Stimulated activated CD8-positive, alpha-beta memory T cell treated with anti-CD3 and anti-CD28 coated beads, Interleukin-7, amount 100 ng/mL, for 4 hours (primary cell): Measurements from ENCODE around the gene PM20D2.
"Not testable (repeated sequence)": the region's sequence is repeated elsewhere in the genome, so short reads cannot be mapped to it uniquely, and the experiment has no call there.

ENCODE experiments used
- DNase-seq, 2 donors: peaks; one replicate each; pipeline ENCODE4 v3.0.0-alpha.2; 2020; ENCODE audit warnings: low read depth in 2 of 2

The PM20D2 gene

GRCh38 chr6:89145956-89146717 is at the start of gene PM20D2:
Gene PM20D2, plus strand, starts transcription at chr6:89146055. Its CDS starts 90 bp downstream, at chr6:89146145.
- DNase-seq, result peak; percentile 26 to 68

GRCh38 chr6:89098461-89098860 is 47.4 kb upstream of the PM20D2 start:
- DNase-seq, result no peak

GRCh38 chr6:89100114-89100513 is 45.7 kb upstream of the PM20D2 start:
- DNase-seq, result no peak

GRCh38 chr6:89110284-89110683 is 35.6 kb upstream of the PM20D2 start:
- no peak for DNase-seq

DNA sequence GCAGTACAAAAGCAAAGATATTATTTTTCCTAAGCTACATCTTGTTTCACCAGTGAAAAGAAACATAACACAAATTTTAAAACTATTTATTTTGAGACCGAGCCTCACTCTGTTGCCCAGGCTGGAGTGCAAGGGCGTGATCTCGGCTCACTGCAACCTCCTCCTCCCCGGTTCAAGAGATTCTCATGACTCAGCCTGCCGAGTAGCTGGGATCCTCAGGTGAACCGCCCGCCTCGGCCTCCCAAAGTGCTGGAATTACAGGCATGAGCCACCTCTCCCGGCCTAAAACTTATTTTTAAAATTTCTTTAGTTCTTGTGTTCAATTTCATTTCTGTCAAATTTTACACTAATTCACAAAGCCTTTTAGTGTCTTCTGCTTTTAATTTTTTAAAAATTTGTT is 33.9 kb upstream of the PM20D2 start:
- no peak for DNase-seq

DNA sequence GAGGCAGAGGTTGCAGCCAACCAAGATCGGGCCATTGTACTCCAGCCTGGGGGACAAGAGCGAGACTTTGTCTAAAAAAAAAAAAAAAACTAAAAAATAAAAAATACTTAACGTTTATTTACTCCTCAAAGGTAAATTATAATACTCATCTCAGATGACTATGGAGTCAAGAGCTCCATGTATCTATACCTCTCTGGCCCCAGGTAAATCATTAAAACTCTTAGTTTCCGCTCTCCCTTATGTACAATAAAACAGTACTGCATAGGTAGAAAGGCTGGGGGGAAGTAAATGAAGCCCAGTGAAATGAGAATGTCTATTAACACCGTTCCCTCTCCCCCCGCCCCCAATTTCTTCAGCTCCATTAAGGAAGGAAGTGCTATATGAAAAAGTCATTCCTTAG is 29.2 kb upstream of the PM20D2 start:
- no peak for DNase-seq

- DNase-seq, result peak in 1 of 2 donors; percentile 41
These were observed 28.4 kb upstream of the PM20D2 start, which contains the start of gene SRSF12 for GRCh38 chr6:89117211-89118108. Gene SRSF12, minus strand, starts transcription at chr6:89118071. Its CDS starts 184 bp downstream, at chr6:89117887.

GRCh38 chr6:89118931-89119330 is 26.9 kb upstream of the PM20D2 start:
- no peak for DNase-seq

DNA sequence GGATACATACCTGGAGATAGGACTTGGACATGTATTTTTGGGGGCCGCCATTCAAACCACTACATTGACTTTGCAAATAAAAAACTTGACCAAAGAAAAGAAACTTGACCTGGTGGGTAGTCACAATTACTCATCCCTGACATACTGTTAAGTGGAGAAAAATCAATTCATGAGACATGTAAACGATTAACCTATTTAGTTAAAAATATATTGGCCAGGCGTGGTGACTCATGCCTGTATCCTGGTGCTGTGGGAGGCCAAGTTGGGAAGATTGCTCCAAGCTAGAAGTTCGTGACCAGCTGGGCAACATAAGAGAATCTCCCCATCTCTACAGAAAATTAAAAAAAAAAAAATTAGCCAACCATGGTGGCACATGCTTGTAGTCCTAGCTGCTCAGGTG is 25.5 kb upstream of the PM20D2 start:
- no peak for DNase-seq

GRCh38 chr6:89121934-89122333 is 23.9 kb upstream of the PM20D2 start:
- no peak for DNase-seq

- no peak for DNase-seq
These were observed 23.2 kb upstream of the PM20D2 start for GRCh38 chr6:89122625-89123024.

DNA sequence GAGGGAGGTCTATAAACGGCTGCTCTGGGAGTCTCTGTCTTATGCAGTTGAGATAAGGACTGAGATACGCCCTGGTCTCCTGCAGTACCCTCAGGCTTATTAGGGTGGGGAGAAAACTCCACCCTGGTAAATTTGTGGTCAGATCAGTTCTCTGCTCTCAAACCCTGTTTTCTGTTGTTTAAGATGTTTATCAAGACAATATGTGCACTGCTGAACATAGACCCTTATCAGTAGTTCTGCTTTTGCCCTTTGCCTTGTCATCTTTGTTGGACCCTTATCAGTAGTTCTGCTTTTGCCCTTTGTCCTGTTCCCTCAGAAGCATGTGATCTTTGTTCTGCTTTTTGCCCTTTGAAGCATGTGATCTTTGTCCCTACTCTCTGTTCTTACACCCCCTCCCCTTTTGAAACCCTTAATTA is 17.6 kb upstream of the PM20D2 start:
- DNase-seq, result not testable (repeated sequence)

- no peak for DNase-seq
These were observed 14.3 kb upstream of the PM20D2 start for GRCh38 chr6:89131599-89131998.

DNA sequence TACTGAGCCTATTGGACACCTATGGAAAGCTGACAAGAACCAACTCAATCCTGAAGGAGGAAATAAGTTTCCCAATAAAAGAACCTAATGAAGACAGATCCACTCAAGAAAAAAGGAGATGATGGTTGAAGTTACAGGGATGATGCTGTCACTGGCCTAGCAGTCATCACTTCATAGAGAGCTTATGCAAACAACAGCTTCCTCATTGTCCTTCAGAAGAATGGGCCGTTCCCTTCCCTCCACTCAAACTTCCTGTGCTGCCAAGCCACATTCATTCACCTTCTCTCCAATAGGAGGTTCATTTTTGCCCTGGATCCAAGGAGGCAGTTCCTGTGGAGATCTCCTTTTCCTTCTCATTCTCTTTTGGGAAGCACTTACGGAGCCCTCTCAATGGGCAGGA is 13.8 kb upstream of the PM20D2 start:
- no peak for DNase-seq

- no peak for DNase-seq
These were observed 11.9 kb upstream of the PM20D2 start for GRCh38 chr6:89133981-89134380.

GRCh38 chr6:89134723-89135122 is 11.1 kb upstream of the PM20D2 start:
- DNase-seq, result no peak

GRCh38 chr6:89138173-89138572 is 7.7 kb upstream of the PM20D2 start:
- no peak for DNase-seq

- DNase-seq, result no peak
These were observed 6.1 kb upstream of the PM20D2 start for GRCh38 chr6:89139509-89140346.

DNA sequence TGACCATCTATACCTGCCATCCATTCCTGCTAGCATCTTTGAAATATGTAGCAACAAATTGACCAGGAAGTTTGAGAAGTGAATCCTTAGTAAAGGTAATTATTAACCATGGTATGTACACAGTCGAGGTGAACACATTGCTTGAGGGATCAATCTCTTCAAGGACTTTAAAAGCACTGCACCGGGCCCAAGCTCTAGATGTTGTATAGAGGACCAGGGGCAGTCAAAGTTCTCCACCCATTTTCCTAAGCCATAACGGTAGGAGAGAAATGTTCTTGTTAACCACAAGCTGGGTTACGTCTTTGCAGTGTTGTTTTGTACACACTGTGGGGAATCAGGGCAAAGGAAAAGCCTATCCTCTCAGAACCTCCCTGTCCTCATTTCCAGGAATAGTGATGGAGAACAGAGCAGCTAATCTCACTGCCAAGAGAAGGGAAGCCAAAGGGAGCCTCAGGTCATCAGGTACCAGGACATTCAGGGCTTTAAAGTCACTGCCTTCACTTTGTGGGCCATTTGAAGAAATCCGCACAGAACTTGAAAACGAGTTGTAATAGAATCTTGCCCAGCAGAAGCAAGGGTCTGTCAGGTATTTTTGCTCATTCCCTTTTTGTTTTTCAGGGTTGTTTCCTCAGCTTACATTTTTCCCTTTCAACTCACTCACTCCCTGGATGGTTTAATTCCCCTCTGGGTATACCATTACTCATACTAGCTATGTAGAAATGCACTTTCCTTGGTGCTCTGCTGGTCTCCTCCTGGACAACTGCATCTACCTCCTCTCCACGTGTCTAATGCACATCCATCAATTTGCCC is 5.3 kb upstream of the PM20D2 start:
- no peak for DNase-seq

- DNase-seq, result no peak
These were observed 1.4 kb upstream of the PM20D2 start for GRCh38 chr6:89144354-89144906.
